DLD1 (cell line): ENCODE results near the gene SULT1A3.
"Not testable (repeated sequence)": the region's sequence is repeated elsewhere in the genome, so short reads cannot be mapped to it uniquely, and the experiment has no call there.

Source experiments
- in situ Hi-C: cut with HindIII; loops from 2 replicates; pipeline ENCODE4 v1.10.0; 2017; ENCODE audit warnings: low sequenced_read_pairs

Gene SULT1A3

DNA sequence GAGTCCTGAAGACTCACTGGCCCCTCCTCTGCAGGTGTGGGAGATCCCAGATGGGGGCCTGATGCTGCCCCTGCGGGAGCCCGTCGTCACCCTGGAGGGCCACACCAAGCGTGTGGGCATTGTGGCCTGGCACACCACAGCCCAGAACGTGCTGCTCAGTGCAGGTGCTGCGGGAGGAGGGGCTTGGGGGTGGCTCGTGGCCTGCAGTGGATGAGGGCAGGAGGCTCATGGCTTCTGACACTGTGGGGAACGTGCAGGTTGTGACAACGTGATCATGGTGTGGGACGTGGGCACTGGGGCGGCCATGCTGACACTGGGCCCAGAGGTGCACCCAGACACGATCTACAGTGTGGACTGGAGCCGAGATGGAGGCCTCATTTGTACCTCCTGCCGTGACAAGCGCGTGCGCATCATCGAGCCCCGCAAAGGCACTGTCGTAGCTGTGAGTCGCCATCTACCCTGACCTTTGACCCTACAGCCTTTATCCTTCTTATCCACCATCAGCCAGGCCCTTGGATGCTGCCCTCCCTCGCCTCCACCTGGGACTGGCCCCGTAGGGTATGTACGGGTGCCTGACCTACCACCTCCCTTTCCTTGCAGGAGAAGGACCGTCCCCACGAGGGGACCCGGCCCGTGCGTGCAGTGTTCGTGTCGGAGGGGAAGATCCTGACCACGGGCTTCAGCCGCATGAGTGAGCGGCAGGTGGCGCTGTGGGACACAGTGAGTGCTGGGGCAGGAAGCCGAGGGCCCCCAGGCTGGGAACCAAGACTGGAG, 12.1 kb upstream of the SULT1A3 start:
- in situ Hi-C loops, result no loop called here

DNA sequence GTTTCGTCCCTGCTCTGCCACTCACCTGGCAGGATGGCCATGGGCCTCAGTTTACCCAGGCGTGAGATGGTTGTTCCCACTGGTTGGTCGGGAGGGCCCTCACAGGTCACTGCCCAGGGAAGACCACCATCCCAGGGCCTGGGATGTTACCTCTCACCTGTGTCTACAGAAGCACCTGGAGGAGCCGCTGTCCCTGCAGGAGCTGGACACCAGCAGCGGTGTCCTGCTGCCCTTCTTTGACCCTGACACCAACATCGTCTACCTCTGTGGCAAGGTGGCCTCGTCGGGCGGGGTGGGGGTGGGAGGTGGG, 11.5 kb upstream of the SULT1A3 start:
- in situ Hi-C loops, result no loop called here

DNA sequence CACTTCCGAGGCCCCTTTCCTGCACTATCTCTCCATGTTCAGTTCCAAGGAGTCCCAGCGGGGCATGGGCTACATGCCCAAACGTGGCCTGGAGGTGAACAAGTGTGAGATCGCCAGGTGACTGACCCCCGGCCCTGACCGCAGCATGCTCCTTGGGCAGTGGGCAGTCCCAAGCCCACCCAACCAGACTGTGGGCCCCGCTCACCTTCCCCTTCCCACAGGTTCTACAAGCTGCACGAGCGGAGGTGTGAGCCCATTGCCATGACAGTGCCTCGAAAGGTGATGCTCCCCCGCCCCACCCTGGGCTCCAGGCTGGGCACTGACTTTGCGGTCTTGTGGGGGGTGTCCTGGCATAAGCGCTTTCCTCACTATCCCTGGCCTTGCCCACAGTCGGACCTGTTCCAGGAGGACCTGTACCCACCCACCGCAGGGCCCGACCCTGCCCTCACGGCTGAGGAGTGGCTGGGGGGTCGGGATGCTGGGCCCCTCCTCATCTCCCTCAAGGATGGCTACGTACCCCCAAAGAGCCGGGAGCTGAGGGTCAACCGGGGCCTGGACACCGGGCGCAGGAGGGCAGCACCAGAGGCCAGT, 11.0 kb upstream of the SULT1A3 start:
- in situ Hi-C loops, result no loop called here

DNA sequence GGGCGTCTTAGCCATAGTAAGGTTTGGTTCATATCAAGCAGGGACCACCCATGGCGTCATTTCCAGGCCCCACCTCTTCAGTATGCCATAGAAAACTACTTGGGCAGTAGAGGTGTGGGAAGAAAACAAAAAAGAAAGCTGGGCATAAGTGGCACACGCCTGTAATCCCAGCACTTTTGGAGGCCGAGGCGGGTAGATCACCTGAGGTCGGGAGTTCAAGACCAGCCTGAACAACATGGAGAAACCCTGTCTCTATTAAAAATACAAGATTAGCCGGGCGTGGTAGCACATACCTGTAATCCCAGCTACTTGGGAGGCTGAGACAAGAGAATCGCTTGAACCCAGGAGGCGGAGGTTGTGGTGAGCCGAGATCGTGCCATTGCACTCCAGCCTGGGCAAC, 7.9 kb upstream of the SULT1A3 start:
- in situ Hi-C loops, result not testable (repeated sequence)

DNA sequence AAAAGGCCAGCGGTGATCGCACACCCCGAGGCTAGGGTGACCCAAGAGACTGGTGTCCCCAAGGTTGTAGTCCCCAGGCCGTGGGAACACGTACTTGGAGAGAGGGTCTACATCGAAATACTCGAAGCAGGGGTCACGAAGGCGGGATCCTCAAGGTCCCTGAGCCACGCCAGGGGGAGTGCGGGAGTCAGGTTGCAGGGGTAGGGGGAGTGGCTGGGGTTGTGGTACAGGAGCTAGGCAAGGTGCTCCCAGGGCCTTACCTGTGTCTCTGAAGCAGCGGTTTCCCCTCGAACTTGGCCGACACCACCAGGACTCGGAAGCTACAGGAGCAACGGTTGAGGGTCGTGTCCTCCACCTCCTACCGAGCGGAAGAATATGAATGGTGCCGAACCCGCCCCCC, 6.0 kb upstream of the SULT1A3 start:
- in situ Hi-C loops, result not testable (repeated sequence)

DNA sequence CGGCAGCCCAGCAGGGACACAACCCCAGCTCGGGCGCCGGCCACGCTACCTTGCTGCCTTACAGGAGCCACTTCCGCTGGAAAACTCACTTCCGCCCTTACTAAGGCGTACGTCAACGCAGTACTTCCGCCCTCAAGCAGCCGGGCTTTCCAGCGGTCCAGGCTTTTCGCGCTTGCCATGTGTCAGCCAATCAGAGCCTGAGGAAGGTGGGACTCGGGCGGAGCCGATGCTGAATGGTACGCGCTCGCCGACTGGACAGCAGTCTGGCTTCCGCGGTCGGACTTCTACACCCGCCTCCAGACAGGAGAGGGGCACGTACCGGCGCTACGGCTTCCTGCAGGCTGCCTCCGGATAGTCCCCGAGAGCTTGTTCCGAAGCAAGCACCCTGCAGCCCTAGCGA, 5.4 kb upstream of the SULT1A3 start, which contains the start of the genes BOLA2B and SLX1A:
Gene BOLA2B, minus strand, starts transcription at position 52 of the 400 bp plus-strand sequence. CDS start 71 bp downstream, outside the sequence.
Gene SLX1A, plus strand, starts transcription at position 261 of the 400 bp plus-strand sequence. CDS start 210 bp downstream, outside the sequence.
- in situ Hi-C loops, result not testable (repeated sequence)

DNA sequence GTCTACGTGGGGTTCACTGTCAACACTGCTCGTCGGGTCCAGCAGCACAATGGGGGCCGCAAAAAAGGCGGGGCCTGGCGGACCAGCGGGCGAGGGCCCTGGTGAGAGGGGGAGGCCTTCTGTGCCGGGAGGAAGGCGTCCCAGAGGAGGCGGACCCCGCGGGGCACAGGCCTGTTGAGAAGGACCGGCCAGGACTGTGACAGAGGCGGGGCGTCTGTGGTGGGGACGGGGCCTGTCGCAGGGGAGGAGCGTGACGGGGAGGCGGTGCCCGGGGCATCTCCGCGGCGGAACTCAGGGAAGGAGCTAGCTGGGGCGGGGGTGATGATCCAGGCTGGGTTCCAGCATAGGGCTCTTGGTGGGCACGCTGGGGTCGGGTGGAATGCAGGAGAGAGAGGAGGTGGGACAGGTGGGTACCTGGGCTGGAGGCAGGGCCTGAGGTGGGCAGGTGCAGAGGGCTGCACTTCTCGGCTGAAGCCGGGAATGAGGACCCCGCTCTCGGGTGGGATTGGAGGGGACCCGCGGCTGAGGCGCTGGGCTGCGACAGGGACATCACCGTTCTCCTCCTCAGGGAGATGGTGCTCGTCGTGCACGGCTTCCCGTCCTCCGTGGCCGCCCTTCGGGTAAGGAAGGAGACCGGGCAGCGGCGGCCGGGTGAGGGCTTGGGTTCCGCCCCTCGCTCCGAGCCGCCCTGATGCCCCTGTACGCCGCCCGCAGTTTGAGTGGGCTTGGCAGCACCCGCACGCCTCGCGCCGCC, 4.7 kb upstream of the SULT1A3 start:
- in situ Hi-C loops, result not testable (repeated sequence)

DNA sequence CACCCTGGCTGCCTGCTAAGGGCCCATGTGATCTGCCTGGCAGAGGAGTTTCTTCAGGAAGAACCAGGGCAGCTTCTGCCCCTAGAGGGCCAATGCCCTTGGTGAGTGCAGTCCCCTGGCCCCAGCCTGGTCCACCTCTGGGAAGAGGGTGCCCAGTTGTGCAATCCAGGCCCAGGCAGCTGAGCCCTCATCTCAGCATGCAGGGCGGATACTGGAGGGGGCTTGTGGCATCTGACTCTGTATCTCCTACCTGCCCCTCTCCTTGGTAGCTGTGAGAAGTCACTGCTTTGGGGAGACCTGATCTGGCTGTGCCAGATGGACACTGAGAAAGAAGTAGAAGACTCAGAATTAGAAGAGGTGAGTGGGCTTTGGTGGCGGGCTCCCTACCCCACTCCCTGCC, 2.1 kb upstream of the SULT1A3 start:
- in situ Hi-C loops, result not testable (repeated sequence)

DNA sequence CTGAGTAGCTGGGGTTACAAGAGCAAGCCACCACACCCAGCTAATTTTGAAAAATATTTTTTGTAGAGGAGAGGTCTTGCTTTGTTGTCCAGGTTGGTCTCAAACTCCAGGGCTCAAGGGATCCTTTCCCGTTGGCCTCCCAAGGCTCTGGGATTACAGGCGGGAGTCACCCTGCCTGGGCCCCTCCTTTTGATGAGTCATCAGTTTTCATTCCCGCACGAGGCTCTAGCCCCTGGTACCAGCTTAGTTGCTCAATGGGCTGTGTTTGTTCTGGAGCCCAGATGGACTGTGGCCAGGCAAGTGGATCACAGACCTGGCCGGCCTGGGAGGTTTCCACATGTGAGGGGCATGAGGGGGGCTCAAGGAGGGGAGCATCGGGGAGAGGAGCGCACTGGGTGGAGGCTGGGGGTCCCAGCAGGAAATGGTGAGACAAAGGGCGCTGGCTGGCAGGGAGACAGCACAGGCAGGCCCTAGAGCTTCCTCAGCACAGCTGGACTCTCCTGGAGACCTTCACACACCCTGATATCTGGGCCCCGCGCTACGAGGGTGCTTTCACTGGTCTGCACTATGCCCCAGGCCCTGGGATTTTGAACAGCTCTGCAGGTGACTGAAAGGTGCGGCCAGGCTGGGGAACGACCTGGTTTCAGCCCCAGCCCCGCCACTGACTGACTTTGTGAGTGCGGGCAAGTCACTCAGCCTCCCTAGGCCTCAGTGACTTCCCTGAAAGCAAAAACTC, 721 bp downstream of the SULT1A3 start:
- in situ Hi-C loops, result not testable (repeated sequence)

DNA sequence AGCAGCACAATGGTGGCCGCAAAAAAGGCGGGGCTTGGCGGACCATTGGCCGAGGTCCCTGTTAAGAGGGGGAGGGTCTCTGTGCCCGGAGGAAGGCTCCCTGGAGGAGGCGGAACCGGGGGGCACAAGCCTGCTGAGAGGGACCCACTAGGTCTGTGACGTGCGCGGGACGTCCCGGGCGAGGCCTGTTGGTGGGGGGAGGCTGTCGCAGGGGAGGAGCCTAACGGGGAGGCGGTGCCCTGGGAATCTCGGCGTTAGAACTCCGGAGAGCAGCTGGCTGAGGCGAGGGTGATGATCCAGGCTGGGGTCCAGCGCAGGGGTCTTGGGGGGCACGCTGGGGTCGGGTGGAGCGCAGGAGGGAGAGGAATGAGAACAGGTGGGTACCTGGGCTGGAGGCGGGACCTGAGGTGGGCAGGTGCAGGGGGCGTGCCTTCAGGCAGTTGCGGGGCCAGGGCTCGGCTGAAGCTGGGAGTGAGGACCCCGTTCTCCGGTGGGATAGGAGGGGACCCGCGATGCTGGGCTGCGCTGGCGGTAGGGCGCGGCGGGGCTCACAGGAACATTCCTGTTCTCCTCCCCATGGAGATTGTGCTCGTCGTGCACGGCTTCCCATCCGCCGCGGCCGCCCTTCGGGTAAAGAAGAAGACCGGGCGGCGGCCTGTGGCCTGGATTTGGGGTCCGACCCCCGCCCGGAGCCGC, 6.6 kb downstream of the SULT1A3 start:
- in situ Hi-C loops, result not testable (repeated sequence)

DNA sequence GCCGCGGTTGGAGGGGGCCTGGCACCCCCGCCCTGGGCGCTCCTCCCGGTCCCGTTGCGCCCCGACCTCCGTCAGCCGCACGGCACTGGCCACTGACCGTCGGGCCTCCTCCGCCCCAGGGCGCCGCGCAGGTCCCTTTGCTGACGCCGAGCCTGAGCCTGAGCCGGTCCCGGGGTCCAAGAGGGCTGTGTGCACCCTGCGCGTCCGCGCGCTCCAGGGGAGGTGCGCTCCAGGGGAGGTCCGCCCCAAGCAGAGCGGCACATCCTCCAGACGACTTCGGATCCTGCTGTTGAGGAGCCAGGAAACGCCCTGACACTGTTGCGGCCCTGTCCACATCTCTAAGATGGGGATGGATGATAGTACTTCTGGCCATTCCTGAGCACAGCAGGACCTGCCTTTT, 7.2 kb downstream of the SULT1A3 start:
- in situ Hi-C loops, result not testable (repeated sequence)

DNA sequence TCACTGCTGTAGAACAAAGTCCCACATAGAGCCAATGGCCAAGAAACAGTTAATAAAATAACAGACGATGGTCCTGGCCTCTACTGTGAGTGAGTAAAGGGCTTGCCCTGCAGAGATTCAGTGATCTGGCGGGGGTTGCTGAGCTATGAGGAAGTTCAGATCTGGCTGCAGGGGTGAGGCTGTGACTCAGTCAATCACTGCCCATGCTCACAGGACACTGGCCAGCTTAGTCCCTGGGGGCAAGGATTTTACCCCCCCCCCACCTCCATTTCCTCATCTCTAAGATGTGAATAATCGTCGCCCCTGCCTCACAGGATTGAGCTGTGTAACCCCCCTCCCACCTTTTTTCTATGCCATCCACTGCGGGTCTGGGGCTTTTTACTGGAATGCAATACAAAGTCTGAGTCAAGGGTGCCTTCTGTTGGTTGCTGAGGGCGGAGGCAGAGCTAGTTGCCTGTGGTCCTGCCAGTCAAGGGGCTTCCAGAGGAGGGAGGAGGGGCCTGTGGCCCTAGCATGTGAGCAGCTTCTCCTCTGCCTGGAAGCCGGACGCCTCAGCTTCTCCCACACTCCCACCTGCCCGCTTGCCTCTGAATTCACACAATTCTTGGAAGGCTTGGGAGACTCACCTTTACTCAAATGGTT, 8.1 kb downstream of the SULT1A3 start:
- in situ Hi-C loops, result not testable (repeated sequence)

DNA sequence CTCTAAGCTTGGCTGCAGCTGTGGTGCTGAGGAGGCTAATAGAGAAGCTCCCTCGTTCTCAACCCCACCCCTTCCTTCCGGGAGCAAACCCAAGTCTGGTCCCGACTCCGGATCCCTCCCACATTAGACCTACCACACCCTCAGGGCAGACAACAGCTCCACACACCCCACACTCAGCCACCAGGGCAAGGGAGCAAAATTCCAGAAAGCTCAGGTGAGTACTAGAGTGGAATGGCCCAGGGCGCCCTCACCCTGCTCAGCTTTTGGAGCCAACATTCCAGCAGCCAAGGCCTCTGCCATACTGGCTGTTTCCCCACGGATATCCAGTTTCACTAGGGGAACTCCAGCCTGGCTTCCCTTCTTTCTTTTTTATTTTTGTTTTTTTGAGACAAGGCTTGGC, 10.0 kb downstream of the SULT1A3 start:
- in situ Hi-C loops, result not testable (repeated sequence)

DNA sequence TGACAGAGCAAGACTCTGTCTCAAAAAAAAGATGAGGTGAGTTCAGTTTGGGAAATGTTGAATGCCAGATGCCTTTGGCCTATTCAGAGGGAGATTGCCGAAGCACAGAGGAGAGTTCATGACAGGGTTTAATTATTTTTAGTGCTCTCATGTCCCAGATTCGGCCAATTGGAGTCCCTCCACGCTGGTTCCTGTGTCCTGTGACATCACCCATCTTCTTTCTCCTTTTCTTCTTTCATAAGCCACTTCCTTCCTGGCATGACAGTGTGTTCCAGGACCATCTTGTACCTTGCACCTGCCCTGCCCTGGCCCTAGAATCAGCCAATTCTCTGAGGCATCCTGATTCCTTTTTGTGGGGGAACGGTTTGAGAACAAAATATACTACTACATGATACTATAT, 12.4 kb downstream of the SULT1A3 start:
- in situ Hi-C loops, result not testable (repeated sequence)

DNA sequence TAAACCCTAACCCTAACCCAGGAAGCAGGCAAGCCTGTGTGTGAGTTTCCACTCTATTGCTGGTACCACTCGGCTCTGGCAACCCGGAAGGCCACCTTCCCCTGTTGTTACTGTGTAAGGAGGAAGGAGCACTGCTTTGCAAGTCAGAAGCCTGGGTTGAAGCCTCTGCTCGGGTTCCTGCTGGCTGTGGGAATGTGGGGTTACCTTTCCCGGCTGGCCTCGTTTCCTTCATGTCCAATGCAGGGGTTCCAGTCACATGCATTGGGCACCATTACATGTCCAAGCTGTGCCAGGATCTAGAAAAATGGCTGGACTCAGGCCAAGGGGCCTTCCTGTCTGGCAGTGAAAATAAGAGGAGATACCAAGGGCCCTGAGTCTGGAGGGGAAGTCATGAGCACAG, 18.0 kb downstream of the SULT1A3 start:
- in situ Hi-C loops, result not testable (repeated sequence)

DNA sequence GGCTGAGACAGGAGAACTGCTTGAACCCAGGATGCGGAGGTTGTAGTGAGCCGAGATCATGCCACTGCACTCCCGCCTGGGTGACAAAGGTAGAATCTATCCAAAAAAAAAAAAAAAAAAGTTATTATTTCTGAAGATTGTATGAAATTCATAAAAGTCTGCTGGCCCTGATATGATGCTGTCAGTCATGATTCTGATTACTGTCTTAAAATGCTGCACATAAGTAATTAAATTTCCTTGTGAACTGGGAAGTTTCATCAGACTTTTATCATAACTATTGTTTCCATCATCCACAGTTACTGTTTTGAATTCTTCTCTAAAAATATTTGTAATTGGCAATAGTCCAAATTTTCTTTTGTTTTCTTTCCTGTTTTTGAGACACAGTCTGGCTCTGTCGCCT, 49.3 kb downstream of the SULT1A3 start, which contains the start of gene NPIPB13:
Gene NPIPB13, minus strand, starts transcription at position 101 of the 400 bp plus-strand sequence. CDS start 2,906 bp downstream, outside the sequence.
- in situ Hi-C loops, result not testable (repeated sequence)
